WERI-Rb-1 (cell line): ENCODE data around the gene ADAMTS2.
A peak's percentile ranks its signal among the peaks of the same experiment; 100 is the strongest.

Experiments used
- DNase-seq: peaks from one replicate; pipeline ENCODE4 v3.0.0-alpha.2; 2020
- H3K27ac ChIP-seq: fragments of 250-450 bp; sonication (Bioruptor Pico); 2 replicates; pipeline ENCODE4 v1.5.1; 2020; ENCODE audit warnings: mild to moderate bottlenecking, moderate library complexity
- H3K27me3 ChIP-seq: fragments of 250-450 bp; sonication (Bioruptor Pico); 2 replicates; pipeline ENCODE4 v1.5.1; 2021; ENCODE audit warnings: mild to moderate bottlenecking, low read depth, moderate library complexity; ENCODE audit not compliant: insufficient read depth, severe bottlenecking
- H3K36me3 ChIP-seq: fragments of 250-450 bp; sonication (Bioruptor Pico); 2 replicates; pipeline ENCODE4 v1.5.1; 2020; ENCODE audit warnings: mild to moderate bottlenecking, moderate library complexity
- H3K4me3 ChIP-seq: 2 replicates; pipeline ENCODE4 v1.5.1; 2011; ENCODE audit warnings: low read depth, mild to moderate bottlenecking, control low read depth, low read length
- H3K9me3 ChIP-seq: fragments of 250-450 bp; sonication (Bioruptor Pico); 2 replicates; pipeline ENCODE4 v1.5.1; 2021; ENCODE audit warnings: mild to moderate bottlenecking, moderate library complexity; ENCODE audit not compliant: severe bottlenecking
- TF ChIP-seq, protein P1 (sequence below): IDR thresholded peaks from 2 replicates; pipeline ENCODE4 v1.5.1; 2011; ENCODE audit warnings: low read depth, mild to moderate bottlenecking, control low read depth, inconsistent platforms, low read length

Gene ADAMTS2

DNA sequence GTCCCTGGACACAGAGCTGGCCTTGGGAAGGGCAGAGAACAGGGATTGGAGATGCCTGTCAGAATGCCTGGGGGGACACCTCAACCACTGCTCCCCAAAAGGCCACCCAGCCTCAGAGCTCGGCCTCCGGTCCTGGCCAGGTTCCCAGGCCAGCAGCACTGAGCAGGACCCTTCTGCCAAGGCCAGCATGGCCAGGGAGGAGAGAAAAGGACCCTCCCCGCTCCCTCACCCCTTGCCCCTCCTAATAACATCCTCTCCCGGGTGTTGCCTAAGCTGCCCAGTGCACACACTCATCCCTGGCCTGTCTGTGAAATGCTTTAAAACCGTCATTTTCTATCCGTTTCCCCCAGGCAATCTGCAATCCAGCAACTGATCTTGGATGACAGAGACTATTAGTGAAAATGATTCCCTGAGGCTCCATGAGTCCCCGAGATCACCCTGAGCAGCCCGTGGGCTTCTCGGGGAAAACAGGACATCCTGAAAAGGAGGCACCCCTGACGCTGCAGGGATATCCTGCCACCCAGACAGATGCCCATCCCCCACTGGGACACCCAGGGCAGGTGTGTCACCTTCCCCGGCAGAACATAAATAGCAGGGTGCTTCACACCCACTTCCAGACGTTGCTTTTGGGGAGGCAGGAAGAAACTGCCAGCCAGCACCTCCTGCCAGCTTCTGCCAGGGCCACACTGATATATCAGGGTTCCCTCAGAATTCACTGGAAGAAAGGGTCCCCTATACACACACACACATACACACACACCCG lies 75.3 kb downstream of the ADAMTS2 start:
- H3K36me3 ChIP-seq = no peaks in the 10 kb centered on the region
- no peak overlapping the region for H3K4me3 ChIP-seq
- H3K9me3 ChIP-seq = no peaks in the 10 kb centered on the region
- TF ChIP-seq, protein P1, sequence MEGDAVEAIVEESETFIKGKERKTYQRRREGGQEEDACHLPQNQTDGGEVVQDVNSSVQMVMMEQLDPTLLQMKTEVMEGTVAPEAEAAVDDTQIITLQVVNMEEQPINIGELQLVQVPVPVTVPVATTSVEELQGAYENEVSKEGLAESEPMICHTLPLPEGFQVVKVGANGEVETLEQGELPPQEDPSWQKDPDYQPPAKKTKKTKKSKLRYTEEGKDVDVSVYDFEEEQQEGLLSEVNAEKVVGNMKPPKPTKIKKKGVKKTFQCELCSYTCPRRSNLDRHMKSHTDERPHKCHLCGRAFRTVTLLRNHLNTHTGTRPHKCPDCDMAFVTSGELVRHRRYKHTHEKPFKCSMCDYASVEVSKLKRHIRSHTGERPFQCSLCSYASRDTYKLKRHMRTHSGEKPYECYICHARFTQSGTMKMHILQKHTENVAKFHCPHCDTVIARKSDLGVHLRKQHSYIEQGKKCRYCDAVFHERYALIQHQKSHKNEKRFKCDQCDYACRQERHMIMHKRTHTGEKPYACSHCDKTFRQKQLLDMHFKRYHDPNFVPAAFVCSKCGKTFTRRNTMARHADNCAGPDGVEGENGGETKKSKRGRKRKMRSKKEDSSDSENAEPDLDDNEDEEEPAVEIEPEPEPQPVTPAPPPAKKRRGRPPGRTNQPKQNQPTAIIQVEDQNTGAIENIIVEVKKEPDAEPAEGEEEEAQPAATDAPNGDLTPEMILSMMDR = no peak
- no peaks in the 10 kb centered on the region for H3K27me3 ChIP-seq
- no peak overlapping the region for H3K27ac ChIP-seq
- no peak for DNase-seq

DNA sequence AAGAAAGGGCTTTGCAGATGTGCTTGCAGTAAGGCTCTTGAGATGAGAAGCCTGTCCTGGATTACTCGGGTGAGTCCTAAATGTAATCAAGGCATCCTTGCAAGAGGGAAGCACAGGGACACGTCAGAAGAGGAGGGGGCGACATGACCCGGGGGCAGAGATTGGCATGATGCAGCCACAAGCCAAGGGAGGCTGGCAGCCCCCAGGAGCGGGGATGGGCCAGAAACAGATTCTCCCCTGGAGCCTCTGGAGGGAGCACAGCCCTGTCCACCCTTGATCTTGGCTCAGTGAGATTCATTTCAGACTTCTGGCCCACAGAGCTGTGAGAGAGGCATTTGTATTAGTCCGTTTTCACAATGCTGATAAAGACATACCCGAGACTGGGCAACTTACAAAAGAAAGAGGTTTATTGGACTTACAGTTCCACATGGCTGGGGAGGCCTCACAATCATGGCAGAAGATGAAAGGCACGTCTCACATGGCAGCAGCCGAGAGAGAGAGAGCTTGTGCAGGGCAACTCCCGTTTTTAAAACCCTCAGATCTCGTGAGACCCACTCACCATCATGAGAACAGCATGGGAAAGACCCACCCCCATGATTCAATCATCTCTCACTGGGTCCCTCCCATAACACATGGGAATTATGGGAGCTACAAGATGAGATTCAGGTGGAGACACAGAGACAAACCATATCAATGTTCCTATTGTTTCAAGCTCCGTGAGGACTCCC lies 76.1 kb downstream of the ADAMTS2 start:
- no peaks in the 10 kb centered on the region for H3K27me3 ChIP-seq
- TF ChIP-seq, protein P1 = no peak
- H3K36me3 ChIP-seq = no peaks in the 10 kb centered on the region
- no peak for DNase-seq
- H3K4me3 ChIP-seq = no peak overlapping the region
- H3K27ac ChIP-seq = no peak overlapping the region
- H3K9me3 ChIP-seq = no peaks in the 10 kb centered on the region

DNA sequence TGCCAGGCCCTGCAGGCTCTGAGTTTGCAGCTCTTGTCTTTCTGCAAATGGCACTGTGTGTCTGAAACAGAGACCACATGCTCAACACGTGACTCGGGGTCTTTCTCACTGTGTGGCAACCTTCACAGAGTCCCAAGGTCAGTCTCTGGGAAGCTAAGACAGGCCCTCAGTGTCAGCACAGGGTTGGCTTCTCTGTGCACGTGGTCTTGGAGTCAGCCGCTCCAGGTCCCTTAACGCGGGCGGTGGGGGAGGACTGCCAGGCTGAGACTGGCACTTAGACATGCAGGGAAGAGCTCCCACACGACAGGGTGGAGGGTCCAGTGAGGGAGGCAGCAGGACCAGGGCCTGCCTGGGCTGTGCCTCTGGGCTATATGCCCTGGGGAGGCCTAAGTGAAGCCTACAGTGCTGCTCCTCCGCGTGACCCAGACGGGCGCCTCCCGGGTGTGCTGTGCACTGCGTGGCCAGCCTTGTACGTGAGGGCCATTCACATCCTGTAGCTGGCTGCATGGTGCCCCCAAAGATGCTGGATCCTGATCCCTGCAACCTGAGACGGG lies 76.8 kb downstream of the ADAMTS2 start:
- Histone ChIP-seq H3K4me3 (no peak overlapping the region), H3K36me3 (no peaks in the 10 kb centered on the region), H3K27me3 (no peaks in the 10 kb centered on the region), H3K27ac (no peak overlapping the region), H3K9me3 (no peaks in the 10 kb centered on the region)
- TF ChIP-seq, protein P1 = no peak
- DNase-seq = no peak

DNA sequence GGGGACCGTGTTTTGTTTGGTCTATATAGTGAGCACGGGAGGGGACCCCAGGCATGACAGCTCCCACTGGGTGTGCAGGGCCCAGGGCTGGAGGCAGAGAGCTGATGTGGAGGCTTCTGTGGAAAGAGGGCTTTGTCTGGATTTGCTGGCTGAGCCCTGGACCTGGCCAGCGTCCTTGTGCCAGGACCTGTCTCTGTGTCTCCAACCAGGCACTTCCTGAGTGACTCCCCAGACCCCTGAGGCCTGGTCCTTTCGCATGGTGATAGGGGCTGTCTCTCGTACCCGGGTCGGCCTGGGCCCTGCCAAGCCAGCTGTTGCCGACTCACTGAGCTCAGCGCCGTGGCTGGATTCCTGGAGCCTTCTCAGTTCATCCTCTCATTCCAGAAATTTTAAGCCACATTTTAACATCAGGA lies 77.6 kb downstream of the ADAMTS2 start:
- Histone ChIP-seq H3K4me3 (no peak overlapping the region), H3K9me3 (no peaks in the 10 kb centered on the region), H3K27ac (no peak overlapping the region), H3K36me3 (no peaks in the 10 kb centered on the region), H3K27me3 (no peaks in the 10 kb centered on the region)
- TF ChIP-seq, protein P1 = no peak
- DNase-seq = no peak

DNA sequence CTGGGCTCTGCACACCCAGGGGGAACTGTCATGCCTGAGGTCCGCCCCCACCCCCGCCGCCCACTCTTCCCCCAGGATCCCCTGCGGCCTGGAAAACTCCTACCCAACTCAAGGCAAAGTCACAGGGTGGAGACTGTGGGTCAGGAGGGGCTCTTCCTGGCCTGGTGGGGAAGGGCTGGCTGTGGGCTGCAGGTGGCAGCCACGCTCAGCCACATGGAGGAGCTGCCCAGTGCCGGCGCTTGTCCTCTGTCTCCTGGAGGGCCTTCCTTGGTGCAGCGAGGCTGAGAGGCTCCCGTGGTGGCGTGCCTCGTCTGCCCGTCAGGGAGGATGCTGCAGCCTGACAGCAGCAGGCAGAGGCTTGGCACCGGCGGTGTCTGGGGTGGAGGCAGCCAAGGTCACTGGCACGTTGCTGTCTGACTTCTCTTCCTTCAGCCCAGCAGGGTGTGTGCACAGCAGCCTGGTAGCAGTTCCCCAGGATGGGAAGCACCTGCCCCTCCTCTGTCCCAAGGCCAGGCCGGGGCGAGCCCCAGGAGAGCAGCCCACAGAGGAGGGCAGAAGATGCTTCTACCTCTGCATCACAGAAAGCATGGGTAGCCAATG lies 78.1 kb downstream of the ADAMTS2 start:
- Histone ChIP-seq H3K9me3 (no peaks in the 10 kb centered on the region), H3K27ac (no peak overlapping the region), H3K36me3 (no peaks in the 10 kb centered on the region), H3K4me3 (no peak overlapping the region), H3K27me3 (no peaks in the 10 kb centered on the region)
- DNase-seq = peak; percentile 18
- TF ChIP-seq, protein P1 = peak; percentile 51
